ENCODE results near the gene IPPK.

The IPPK gene

GRCh38 chr9:92614763-92615461, 55.0 kb downstream of the IPPK start:
- no peak for DNase-seq (ENCODE audit: low read depth in 2 of 2)

- DNase-seq (ENCODE audit: low read depth in 2 of 2), result no peak
These were observed 55.8 kb downstream of the IPPK start for GRCh38 chr9:92614123-92614510.

- DNase-seq (ENCODE audit: low read depth in 2 of 2), result no peak
These were observed 56.4 kb downstream of the IPPK start for GRCh38 chr9:92613268-92614122.

- DNase-seq (ENCODE audit: low read depth in 2 of 2), result no peak
These were observed 57.1 kb downstream of the IPPK start for GRCh38 chr9:92612816-92613215.

- no peak for DNase-seq (ENCODE audit: low read depth in 2 of 2)
These were observed 57.6 kb downstream of the IPPK start for GRCh38 chr9:92612292-92612691.

GRCh38 chr9:92611621-92612285, 58.2 kb downstream of the IPPK start:
- DNase-seq (ENCODE audit: low read depth in 2 of 2), result no peak

GRCh38 chr9:92610470-92611420, 59.2 kb downstream of the IPPK start:
- DNase-seq (ENCODE audit: low read depth in 2 of 2), result no peak

GRCh38 chr9:92608909-92609445, 61.0 kb downstream of the IPPK start:
- no peak for DNase-seq (ENCODE audit: low read depth in 2 of 2)

- no peak for DNase-seq (ENCODE audit: low read depth in 2 of 2)
These were observed 61.6 kb downstream of the IPPK start for GRCh38 chr9:92608241-92608908.

- DNase-seq (ENCODE audit: low read depth in 2 of 2), result no peak
These were observed 62.2 kb downstream of the IPPK start for GRCh38 chr9:92607773-92608172.

GRCh38 chr9:92607088-92607487, 62.8 kb downstream of the IPPK start:
- no peak for DNase-seq (ENCODE audit: low read depth in 2 of 2)

GRCh38 chr9:92605224-92605623, 64.7 kb downstream of the IPPK start:
- no peak for DNase-seq (ENCODE audit: low read depth in 2 of 2)

GRCh38 chr9:92603990-92604389, 65.9 kb downstream of the IPPK start:
- DNase-seq (ENCODE audit: low read depth in 2 of 2), result no peak

- DNase-seq (ENCODE audit: low read depth in 2 of 2), result no peak
These were observed 66.8 kb downstream of the IPPK start for GRCh38 chr9:92603100-92603499.

- no peak for DNase-seq (ENCODE audit: low read depth in 2 of 2)
These were observed 67.5 kb downstream of the IPPK start for GRCh38 chr9:92602413-92602812.

- DNase-seq (ENCODE audit: low read depth in 2 of 2), result no peak
These were observed 68.5 kb downstream of the IPPK start for GRCh38 chr9:92601451-92601850.

- DNase-seq (ENCODE audit: low read depth in 2 of 2), result no peak
These were observed 69.3 kb downstream of the IPPK start for GRCh38 chr9:92600462-92601261.

GRCh38 chr9:92599938-92600461, 69.9 kb downstream of the IPPK start:
- no peak for DNase-seq (ENCODE audit: low read depth in 2 of 2)

- no peak for DNase-seq (ENCODE audit: low read depth in 2 of 2)
These were observed 71.5 kb downstream of the IPPK start for GRCh38 chr9:92598382-92598781.

GRCh38 chr9:92595930-92596329, 74.0 kb downstream of the IPPK start:
- no peak for DNase-seq (ENCODE audit: low read depth in 2 of 2)
